GM06990 (cell line): ENCODE data around the gene DCST1.

Source experiments
- DNase-seq: peaks from one replicate; pipeline ENCODE4 v3.0.0-alpha.2; 2011; ENCODE audit not compliant: insufficient read length; ENCODE audit errors: extremely low read depth
- H3K27me3 ChIP-seq: replicated peaks from 2 replicates; pipeline ENCODE4 v1.6.0; 2011; ENCODE audit warnings: low read length; ENCODE audit not compliant: control insufficient read depth, insufficient read depth
- H3K36me3 ChIP-seq: 2 replicates; pipeline ENCODE4 v1.5.1; 2011; ENCODE audit warnings: low read length; ENCODE audit not compliant: control insufficient read depth, insufficient read depth
- H3K4me3 ChIP-seq: replicated peaks from 2 replicates; pipeline ENCODE4 v1.5.1; 2011; ENCODE audit warnings: low read depth, mild to moderate bottlenecking, control low read depth, low read length
- TF ChIP-seq, protein P1 (sequence below): IDR thresholded peaks from 2 replicates; pipeline ENCODE4 v1.5.1; 2011; ENCODE audit warnings: low read length, control low read depth, mild to moderate bottlenecking, inconsistent platforms; ENCODE audit not compliant: insufficient read depth, poor library complexity, severe bottlenecking

Gene DCST1

DNA sequence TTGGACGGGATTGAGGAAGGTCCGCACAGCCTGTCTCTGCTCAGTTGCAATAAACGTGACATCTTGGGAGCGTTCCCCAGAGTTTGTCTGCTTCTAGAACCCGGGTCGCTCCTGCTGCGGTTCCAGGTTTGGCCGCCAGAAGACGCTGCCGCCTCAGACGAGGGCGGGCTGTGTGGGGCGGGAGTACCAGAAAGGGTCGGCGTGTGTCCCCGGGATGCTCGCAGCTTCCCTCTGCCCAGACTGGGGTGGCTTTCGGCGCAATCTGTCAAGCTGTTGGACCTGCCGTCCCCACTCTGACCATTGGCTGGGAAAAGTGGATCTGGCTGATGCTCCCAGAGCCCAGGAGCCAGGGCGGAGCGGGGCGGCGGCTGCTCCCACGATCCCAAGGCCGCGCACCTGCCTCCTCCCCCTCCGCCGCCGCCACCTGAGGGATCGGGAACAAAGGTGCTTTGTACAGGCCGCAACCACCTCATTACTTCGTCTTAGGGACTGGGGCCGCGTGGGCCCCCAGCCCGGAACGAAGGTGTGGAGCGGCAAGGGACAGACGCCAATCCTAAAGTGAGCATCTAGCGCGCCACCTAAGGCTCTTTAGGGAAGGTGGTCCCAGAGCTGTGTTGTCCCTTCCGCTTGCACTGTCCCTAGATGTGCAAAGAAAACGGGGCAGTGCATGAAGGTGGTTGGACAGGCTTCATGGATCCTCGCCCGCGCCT lies 29.2 kb downstream of the DCST1 start:
- peak; percentile 77 for DNase-seq
- no peaks in the 10 kb centered on the region for H3K27me3 ChIP-seq
- H3K36me3 ChIP-seq: no peaks in the 10 kb centered on the region
- TF ChIP-seq, protein P1, sequence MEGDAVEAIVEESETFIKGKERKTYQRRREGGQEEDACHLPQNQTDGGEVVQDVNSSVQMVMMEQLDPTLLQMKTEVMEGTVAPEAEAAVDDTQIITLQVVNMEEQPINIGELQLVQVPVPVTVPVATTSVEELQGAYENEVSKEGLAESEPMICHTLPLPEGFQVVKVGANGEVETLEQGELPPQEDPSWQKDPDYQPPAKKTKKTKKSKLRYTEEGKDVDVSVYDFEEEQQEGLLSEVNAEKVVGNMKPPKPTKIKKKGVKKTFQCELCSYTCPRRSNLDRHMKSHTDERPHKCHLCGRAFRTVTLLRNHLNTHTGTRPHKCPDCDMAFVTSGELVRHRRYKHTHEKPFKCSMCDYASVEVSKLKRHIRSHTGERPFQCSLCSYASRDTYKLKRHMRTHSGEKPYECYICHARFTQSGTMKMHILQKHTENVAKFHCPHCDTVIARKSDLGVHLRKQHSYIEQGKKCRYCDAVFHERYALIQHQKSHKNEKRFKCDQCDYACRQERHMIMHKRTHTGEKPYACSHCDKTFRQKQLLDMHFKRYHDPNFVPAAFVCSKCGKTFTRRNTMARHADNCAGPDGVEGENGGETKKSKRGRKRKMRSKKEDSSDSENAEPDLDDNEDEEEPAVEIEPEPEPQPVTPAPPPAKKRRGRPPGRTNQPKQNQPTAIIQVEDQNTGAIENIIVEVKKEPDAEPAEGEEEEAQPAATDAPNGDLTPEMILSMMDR: peak; percentile 98
- peak overlapping the region; percentile 80 for H3K4me3 ChIP-seq

DNA sequence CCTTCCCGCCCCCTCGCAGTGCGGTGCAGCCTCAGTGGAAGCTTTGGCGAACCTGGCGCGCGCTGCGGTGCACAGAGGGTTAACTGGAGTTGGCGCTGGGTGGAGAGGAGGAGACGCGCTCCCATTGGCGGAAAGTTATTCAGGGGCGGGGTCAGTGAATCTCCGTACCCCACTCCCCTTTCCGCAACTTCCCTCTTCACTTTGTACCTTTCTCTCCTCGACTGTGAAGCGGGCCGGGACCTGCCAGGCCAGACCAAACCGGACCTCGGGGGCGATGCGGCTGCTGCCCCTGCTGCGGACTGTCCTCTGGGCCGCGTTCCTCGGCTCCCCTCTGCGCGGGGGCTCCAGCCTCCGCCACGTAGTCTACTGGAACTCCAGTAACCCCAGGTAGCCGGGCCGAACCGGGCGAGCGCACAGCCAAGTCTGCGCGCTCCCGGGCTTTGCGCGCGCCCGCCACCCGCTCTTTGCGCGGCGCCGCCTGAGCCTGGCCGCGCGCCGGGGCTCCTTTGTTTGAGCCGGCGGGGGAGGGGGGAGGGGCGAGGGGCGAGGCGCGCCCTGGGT lies 30.0 kb downstream of the DCST1 start, which contains the start of gene EFNA4:
TSS of gene EFNA4 (plus strand) at position 191 of the 561 bp plus-strand sequence. CDS start at position 275, 84 bp downstream.
- Histone ChIP-seq H3K27me3 (no peaks in the 10 kb centered on the region), H3K4me3 (peak within 1 kb of the TSS; percentile 80), H3K36me3 (no peaks in the 10 kb centered on the region)
- peak; percentile 82 for DNase-seq
- TF ChIP-seq, protein P1: no peak

DNA sequence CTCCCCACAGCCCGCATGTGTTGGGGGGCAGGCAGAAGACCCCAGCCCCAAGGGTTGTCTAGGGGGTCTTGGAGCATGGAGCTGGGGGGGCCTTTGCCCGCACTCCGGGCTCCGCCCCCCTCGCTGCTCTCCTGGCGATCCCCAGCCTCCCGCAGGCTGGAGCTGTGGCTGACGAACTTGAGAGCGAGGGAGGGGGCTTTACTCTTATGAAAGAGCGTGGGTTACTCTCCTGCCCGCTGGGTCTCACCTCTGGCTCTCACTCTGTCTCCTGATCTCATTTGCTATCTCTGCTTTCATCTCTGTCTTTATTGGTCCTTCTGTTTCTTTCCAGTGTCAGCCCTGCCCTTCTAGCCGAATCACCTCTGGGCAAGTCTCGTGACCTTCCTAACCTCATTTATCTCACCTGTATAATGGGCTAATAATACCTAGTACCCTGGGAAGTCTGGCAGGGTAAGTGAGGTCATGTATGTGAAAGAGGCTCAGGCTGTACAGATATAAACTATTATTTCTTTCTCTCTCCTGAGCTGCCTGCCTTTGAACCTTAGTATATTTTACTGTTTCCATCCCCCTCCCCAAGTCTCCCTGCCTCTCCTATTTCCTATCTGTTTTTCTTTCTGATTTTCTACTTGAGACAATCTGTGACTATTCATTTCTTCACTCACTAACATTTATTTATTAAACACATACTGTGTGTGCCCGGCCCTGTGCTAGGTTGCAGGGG lies 30.6 kb downstream of the DCST1 start:
- DNase-seq: peak; percentile 42

DNA sequence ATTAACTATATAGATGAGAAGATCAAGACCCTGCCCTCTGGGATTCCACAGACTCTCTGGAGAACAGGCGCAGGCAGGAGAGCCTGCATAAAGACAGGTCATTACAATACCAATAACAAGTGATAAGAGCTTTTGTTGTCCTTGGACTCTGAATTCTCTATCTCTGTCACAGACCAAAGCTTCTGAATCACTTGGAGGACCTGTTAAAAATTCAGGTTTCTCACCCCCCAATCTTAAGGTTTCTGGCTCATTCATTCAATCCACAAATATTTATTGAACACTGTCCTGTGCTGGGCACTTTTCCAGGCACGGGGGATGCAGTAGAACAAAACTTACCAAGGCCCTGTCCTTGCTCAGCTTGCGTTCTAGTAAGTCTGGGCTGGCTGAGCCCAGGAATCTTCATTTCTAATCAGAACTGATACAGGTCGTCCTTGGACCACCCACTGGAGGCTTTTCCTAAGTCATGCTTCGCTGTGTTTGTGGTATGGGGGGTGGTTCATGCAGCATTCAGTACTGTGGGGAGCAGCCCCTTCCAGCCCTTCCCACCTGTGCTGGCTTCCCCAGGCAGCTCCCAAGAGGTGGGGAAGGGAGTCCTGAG lies 31.3 kb downstream of the DCST1 start:
- H3K4me3 ChIP-seq: no peak overlapping the region
- TF ChIP-seq, protein P1: no peak
- H3K36me3 ChIP-seq: 0 out of 2 replicates have a peak, but pooled peaks cover 2% of the 10 kb centered on the region
- no peaks in the 10 kb centered on the region for H3K27me3 ChIP-seq
- DNase-seq: no peak

More for the DNA sequence above, 30.6 kb downstream of the DCST1 start:
- 0 out of 2 replicates have a peak, but pooled peaks cover 2% of the 10 kb centered on the region for H3K36me3 ChIP-seq
- H3K4me3 ChIP-seq: peak overlapping the region; percentile 80
- H3K27me3 ChIP-seq: no peaks in the 10 kb centered on the region
- TF ChIP-seq, protein P1: no peak

DNA sequence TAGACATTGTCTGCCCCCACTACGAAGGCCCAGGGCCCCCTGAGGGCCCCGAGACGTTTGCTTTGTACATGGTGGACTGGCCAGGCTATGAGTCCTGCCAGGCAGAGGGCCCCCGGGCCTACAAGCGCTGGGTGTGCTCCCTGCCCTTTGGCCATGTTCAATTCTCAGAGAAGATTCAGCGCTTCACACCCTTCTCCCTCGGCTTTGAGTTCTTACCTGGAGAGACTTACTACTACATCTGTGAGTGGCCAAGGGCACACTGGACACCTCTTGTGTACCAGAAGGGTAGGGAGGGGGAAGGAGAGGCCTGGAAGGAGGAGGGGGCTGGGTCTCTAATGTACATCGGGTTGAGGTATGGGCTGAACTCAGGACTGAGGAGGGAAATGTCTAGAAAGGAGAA lies 33.2 kb downstream of the DCST1 start:
- Histone ChIP-seq H3K4me3 (no peak overlapping the region), H3K36me3 (0 out of 2 replicates have a peak, but pooled peaks cover 2% of the 10 kb centered on the region), H3K27me3 (no peaks in the 10 kb centered on the region)
- TF ChIP-seq, protein P1: no peak
- DNase-seq: no peak
